Dorsolateral prefrontal cortex (tissue), 118 donors: ENCODE results near the gene CFAP410. TPM values are rescaled to one million over a fixed set of nuclear protein-coding genes. Genes with fewer than 3 reads are reported as not detected.

ENCODE experiments used
- total RNA-seq, 120 experiments: library from RNA; stranded (reverse); gene quantifications; one replicate each; pipeline versions ENCODE4 v1.2.3 to v1.2.4, GENCODE V29; 2022

The CFAP410 gene
- total RNA-seq, 120 experiments from 2014 or later, result 23.3 to 59.4 (median 39.0) TPM

Other genes with a start within 250 kb of the CFAP410 start
- 10 to 100 TPM in 86 of 120 experiments, 1 to 10 TPM in 34; 1.7 to 49.2 (median 15.0) TPM for gene PWP2, start 232.0 kb downstream of the CFAP410 start, total RNA-seq
- gene GATD3, start 205.7 kb downstream of the CFAP410 start, total RNA-seq, result 100 to 1,000 TPM in 4 of 120 experiments, 10 to 100 TPM in 108, 1 to 10 TPM in 8; 7.4 to 132 (median 19.8) TPM
- 10 to 100 TPM in 90 of 120 experiments, 1 to 10 TPM in 30; 2.8 to 60.9 (median 14.4) TPM for gene ICOSLG, start 98.4 kb downstream of the CFAP410 start, total RNA-seq
- not detected for gene DNMT3L, start 77.5 kb downstream of the CFAP410 start, total RNA-seq
- gene AIRE, start 53.5 kb downstream of the CFAP410 start, total RNA-seq, result 1 to 10 TPM in 112 of 120 experiments, under 1 TPM in 8; 0.62 to 5.4 (median 2.0) TPM
- 100 to 1,000 TPM; 102 to 205 (median 156) TPM for gene PFKL, start 39.3 kb downstream of the CFAP410 start, total RNA-seq
- 10 to 100 TPM; 29.8 to 83.7 (median 54.3) TPM for gene TRPM2, start 14.2 kb upstream of the CFAP410 start, total RNA-seq
- gene LRRC3, start 116.1 kb upstream of the CFAP410 start, total RNA-seq, result 1 to 10 TPM in 42 of 120 experiments, under 1 TPM in 78; 0.15 to 4.1 (median 0.88) TPM
- gene KRTAP10-1, start 200.8 kb upstream of the CFAP410 start, total RNA-seq, result under 1 TPM in 1 of 120 experiments, not detected in 119; 0.31 TPM
- gene KRTAP10-2, start 212.1 kb upstream of the CFAP410 start, total RNA-seq, result 1 to 10 TPM in 2 of 120 experiments, under 1 TPM in 2, not detected in 116; 0.44 to 1.8 (median 1.1) TPM
- gene KRTAP10-3, start 219.4 kb upstream of the CFAP410 start, total RNA-seq, result under 1 TPM in 3 of 120 experiments, not detected in 117; 0.53 to 0.59 (median 0.55) TPM
- not detected for gene KRTAP10-4, start 234.3 kb upstream of the CFAP410 start, total RNA-seq
- not detected for gene KRTAP10-5, start 241.2 kb upstream of the CFAP410 start, total RNA-seq